Suprapubic skin (tissue), 3 donors: Measurements from ENCODE around the gene C3.

Experiments
- CTCF ChIP-seq, 2 donors: fragments of 200-600 bp in 1 of 2; fragments of 450-650 bp in 1 of 2; sonication (generic) in 1 of 2; IDR thresholded peaks; one replicate each; pipeline ENCODE4 v1.5.1; 2016 to 2019; ENCODE audit warnings: antibody characterized with exemption in 2 of 2, mild to moderate bottlenecking in 1 of 2, moderate library complexity in 1 of 2
- POLR2AphosphoS5 ChIP-seq, 3 donors: sonication (generic); formaldehyde crosslinking; IDR thresholded peaks; one replicate each; pipeline ENCODE4 v1.6.1; 2017; ENCODE audit warnings: antibody characterized with exemption in 3 of 3

- no peak for TF ChIP-seq CTCF (IDR thresholded peaks at IDR 0.05)
- no peak for TF ChIP-seq POLR2AphosphoS5 (IDR thresholded peaks at IDR 0.05)
Observed at GRCh38 chr19:6706633-6706958, 13.9 kb downstream of the C3 start.
